Globus pallidus (tissue), 1 donor: Measurements from ENCODE around the gene AADAT.
A peak's percentile ranks its signal among the peaks of the same experiment; 100 is the strongest.
"Not testable (repeated sequence)": the region's sequence is repeated elsewhere in the genome, so short reads cannot be mapped to it uniquely, and the experiment has no call there.

Source experiments
- DNase-seq: peaks from one replicate; pipeline ENCODE4 v3.0.0-alpha.2; 2015; ENCODE audit warnings: low spot score

AADAT gene

GRCh38 chr4:170089668-170090351 lies at the start of gene AADAT:
TSS of gene AADAT (minus strand) at chr4:170089956. CDS start at chr4:170089690, 266 bp downstream.
- peak; percentile 82 for DNase-seq

- peak; percentile 53 for DNase-seq
These were observed 48.9 kb upstream of the AADAT start for GRCh38 chr4:170138580-170139194.

GRCh38 chr4:170137927-170138326 lies 48.2 kb upstream of the AADAT start:
- DNase-seq: no peak

- DNase-seq: no peak
These were observed 47.7 kb upstream of the AADAT start for GRCh38 chr4:170137466-170137865.

- no peak for DNase-seq
These were observed 45.1 kb upstream of the AADAT start for GRCh38 chr4:170134821-170135220.

- DNase-seq: no peak
These were observed 38.6 kb upstream of the AADAT start for GRCh38 chr4:170128219-170128804.

GRCh38 chr4:170127758-170128157 lies 38.0 kb upstream of the AADAT start:
- DNase-seq: no peak

- DNase-seq: no peak
These were observed 34.6 kb upstream of the AADAT start for GRCh38 chr4:170124406-170124805.

GRCh38 chr4:170122252-170122651 lies 32.5 kb upstream of the AADAT start:
- no peak for DNase-seq

GRCh38 chr4:170114636-170115035 lies 24.9 kb upstream of the AADAT start:
- DNase-seq: no peak

- DNase-seq: not testable (repeated sequence)
These were observed 24.4 kb upstream of the AADAT start for GRCh38 chr4:170114183-170114582.

- no peak for DNase-seq
These were observed 21.8 kb upstream of the AADAT start for GRCh38 chr4:170111546-170111945.

- DNase-seq: no peak
These were observed 21.3 kb upstream of the AADAT start for GRCh38 chr4:170111085-170111484.

GRCh38 chr4:170110285-170110672 lies 20.5 kb upstream of the AADAT start:
- DNase-seq: no peak

- DNase-seq: no peak
These were observed 20.0 kb upstream of the AADAT start for GRCh38 chr4:170109586-170110284.

GRCh38 chr4:170106900-170107299 lies 17.1 kb upstream of the AADAT start:
- DNase-seq: no peak

GRCh38 chr4:170102426-170102825 lies 12.7 kb upstream of the AADAT start:
- DNase-seq: no peak

GRCh38 chr4:170098171-170098570 lies 8.4 kb upstream of the AADAT start:
- DNase-seq: not testable (repeated sequence)

GRCh38 chr4:170097681-170098080 lies 7.9 kb upstream of the AADAT start:
- no peak for DNase-seq

GRCh38 chr4:170093973-170094535 lies 4.3 kb upstream of the AADAT start:
- DNase-seq: no peak

- no peak for DNase-seq
These were observed 1.4 kb upstream of the AADAT start for GRCh38 chr4:170091069-170091696.
